GM12873 (cell line): ENCODE measurements around the gene FCER2.

Experiments used
- TF ChIP-seq, protein P1 (sequence below): IDR thresholded peaks from 2 replicates; pipeline ENCODE4 v1.5.1; 2012; ENCODE audit warnings: low read depth, mild to moderate bottlenecking, moderate library complexity, low read length, control low read depth; ENCODE audit not compliant: insufficient read depth; ENCODE audit errors: missing control alignments

FCER2 gene

DNA sequence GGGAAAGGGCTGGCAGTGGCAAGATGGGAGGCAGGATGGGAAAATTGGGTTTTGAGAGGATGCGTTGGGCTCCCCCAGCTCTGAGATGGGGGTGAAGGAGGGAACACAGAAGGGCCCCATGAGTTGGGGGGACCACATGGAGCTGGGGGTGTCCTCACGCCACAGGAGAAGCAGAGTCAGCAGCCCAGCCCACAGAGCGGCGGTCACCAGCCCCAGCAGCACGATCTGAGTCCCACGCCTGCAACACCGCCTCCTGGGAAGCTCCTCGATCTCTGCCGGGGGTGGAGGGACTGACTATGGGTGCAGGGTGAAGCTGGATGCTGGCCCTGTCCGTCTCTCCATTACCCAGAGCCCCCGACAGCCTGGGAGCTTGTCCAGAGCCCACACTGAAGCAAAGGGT lies 3.3 kb downstream of the FCER2 start:
- TF ChIP-seq, protein P1, sequence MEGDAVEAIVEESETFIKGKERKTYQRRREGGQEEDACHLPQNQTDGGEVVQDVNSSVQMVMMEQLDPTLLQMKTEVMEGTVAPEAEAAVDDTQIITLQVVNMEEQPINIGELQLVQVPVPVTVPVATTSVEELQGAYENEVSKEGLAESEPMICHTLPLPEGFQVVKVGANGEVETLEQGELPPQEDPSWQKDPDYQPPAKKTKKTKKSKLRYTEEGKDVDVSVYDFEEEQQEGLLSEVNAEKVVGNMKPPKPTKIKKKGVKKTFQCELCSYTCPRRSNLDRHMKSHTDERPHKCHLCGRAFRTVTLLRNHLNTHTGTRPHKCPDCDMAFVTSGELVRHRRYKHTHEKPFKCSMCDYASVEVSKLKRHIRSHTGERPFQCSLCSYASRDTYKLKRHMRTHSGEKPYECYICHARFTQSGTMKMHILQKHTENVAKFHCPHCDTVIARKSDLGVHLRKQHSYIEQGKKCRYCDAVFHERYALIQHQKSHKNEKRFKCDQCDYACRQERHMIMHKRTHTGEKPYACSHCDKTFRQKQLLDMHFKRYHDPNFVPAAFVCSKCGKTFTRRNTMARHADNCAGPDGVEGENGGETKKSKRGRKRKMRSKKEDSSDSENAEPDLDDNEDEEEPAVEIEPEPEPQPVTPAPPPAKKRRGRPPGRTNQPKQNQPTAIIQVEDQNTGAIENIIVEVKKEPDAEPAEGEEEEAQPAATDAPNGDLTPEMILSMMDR: no peak

- TF ChIP-seq, protein P1: no peak
These were observed 4.1 kb downstream of the FCER2 start for GRCh38 chr19:7697721-7698287.

DNA sequence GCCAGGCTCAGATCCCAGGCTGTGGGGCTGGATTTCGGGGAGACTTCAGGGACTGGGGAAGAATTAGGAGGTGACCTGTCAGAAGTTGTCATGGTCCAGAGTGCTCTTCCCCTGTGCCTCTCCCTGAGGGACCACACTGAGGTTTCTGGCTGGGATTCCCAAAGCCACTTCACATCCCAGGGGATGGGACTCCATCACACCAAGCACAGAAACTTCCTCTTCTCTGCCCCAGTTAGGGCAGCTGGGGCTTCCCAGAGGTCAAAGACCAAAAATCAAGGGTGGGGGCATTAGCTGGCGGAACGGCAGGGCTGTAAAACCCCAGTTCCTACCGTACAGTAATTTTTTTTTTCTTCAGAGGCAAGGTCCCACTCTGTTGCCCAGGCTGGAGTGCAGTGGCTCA lies 7.4 kb downstream of the FCER2 start:
- TF ChIP-seq, protein P1: no peak

DNA sequence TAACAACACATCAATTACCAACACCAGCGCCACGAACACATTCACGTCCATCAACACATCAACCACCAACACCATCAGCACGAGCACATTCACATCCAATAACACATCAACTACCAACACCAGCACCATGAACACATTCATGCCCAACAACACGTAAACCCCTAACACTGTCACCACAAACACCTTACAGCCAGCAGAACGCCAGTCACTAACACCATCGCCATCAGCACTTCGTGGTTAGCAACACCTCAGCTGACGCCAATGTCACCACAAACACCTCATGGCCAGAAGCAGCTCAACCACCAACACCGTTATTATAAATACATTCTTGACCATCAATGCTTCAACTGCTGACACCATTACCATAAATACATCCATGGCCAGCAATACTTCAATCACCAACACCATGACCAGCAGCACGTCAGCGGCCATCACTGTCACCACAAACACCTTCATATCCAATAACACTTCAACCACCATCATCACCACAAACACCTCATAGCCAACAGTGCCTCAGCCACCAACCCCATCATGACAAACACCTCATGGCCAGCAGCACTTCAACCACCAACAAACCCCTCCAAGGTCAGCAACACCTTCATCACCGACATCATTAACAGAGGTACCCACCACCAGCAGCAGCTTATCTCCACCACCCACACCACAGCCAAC lies 9.4 kb downstream of the FCER2 start:
- TF ChIP-seq, protein P1: no peak

DNA sequence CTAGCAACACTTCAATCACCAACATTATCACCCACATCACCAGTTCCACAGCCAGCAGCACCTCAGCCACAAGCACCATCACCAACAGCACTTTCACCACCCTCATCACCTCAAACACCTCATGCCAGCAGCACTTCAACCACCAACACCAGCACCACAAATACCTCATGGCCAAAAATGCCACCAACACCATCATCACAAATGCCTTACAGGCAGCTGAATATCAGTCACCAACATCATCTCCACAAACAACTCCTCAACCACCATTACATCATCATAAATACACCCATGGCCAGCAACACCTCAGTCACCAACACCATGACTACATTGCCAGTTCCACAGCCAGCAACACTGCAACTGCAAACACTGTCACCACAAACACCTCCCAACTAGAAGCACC lies 10.4 kb downstream of the FCER2 start:
- TF ChIP-seq, protein P1: no peak

- TF ChIP-seq, protein P1: no peak
These were observed 11.1 kb downstream of the FCER2 start for GRCh38 chr19:7690779-7691258.

DNA sequence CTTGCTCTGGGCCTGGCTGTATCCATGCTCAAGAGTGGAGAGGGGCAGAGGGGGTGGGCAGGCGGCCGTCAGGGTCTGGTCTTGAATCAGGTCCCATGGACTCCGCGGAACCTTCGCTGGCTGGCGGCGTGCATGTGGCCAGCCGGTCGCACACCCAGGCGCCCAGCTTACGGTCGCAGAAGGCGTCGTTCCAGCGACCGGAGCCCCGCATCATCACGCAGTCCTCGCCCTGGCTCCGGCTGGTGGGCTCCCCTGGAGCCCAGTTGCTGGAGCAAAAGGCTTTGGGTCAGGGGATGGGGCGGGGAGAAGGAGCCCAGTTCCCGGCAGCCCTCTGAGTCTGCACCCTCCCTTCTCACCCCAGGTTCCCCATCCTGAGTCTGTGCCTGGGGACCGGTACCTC lies 12.8 kb downstream of the FCER2 start:
- TF ChIP-seq, protein P1: no peak
